ENCODE measurements around the gene RPL35. TPM values are rescaled to one million over a fixed set of nuclear protein-coding genes. Genes with fewer than 3 reads are reported as not detected.
A peak's percentile ranks its signal among the peaks of the same experiment; 100 is the strongest.

Gene RPL35
- total RNA-seq, 1 donor from 2014 or later, result 3,310 TPM

DNA sequence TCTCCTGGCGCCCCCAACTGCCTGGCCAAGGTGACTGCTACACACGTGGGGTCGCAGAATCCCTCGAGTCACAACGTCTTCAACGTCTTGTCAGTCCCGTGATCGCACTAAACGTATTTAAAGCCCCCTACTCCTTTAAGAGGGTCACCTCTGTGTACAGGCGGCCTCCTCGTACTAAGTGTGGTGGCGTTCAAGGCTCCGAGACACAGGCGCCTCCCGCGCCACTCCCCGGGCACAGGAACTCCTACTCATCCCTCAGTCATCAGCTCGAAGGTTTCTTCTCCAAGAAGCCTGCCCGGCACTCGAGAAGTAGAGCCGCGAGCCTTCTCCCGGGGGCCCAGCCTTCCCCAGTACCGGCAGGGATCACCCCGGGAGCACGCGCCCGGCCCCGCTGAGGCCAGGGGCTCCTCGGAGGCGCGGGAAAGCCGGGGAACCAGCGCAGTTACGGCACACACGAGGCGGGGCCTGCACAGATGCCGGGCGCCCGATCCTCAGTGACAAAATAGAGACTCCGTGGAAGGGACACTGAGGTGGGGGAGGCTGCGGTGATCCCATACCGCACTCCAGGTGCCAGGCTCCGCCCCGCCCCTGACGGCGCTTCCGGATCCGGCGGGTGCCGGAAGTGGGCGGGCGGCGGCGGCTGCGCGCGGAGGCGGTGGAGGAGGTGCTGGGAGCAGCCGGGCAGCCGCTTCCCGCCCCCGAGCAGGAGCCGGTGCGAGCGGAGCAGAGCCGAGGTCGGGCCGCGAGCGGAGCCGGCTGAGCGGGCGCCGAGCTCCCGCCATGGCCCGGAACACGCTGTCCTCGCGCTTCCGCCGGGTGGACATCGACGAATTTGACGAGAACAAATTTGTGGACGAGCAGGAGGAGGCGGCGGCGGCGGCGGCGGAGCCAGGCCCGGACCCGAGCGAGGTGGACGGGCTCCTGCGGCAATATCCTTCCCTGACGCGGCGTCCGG, 7.0 kb upstream of the RPL35 start:
- Histone ChIP-seq H3K4me3 (ENCODE audit: low read depth, low read length) (peak overlapping the region; percentile 97), H3K27me3 (ENCODE audit: control insufficient read depth, insufficient read depth, low read length) (no peaks in the 10 kb centered on the region), H3K36me3 (ENCODE audit: control insufficient read depth, insufficient read depth, low read length) (peaks cover 2% of the 10 kb centered on the region)
- DNase-seq (ENCODE audit: low read depth), result no peak
- TF ChIP-seq, protein P1, sequence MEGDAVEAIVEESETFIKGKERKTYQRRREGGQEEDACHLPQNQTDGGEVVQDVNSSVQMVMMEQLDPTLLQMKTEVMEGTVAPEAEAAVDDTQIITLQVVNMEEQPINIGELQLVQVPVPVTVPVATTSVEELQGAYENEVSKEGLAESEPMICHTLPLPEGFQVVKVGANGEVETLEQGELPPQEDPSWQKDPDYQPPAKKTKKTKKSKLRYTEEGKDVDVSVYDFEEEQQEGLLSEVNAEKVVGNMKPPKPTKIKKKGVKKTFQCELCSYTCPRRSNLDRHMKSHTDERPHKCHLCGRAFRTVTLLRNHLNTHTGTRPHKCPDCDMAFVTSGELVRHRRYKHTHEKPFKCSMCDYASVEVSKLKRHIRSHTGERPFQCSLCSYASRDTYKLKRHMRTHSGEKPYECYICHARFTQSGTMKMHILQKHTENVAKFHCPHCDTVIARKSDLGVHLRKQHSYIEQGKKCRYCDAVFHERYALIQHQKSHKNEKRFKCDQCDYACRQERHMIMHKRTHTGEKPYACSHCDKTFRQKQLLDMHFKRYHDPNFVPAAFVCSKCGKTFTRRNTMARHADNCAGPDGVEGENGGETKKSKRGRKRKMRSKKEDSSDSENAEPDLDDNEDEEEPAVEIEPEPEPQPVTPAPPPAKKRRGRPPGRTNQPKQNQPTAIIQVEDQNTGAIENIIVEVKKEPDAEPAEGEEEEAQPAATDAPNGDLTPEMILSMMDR (IDR thresholded peaks at IDR 0.05; ENCODE audit: insufficient read depth, low read length, poor library complexity, severe bottlenecking), result peak; percentile 33

DNA sequence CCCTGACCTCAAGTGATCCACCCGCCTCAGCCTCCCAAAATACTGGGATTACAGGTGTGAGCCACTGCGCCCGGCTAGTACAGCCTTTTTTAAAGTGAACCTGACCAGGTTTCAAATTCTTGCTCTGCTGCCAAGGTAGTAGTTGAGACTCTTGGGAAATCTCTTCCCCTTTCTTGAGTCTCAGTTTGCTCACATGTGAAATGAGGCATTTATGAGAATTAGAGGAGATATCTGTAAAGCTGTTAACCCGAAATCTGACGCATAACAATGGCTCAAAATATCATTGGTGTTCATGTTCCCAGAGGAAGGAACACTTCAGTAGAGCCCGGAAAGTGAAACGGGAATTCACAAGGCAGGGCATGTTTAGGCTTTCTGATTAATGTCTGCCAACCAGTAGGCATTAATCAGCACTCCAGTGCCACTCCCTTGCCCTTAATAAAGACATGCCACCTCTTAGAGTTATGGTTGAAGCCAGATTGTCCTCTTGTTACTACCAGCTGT, 1.7 kb upstream of the RPL35 start:
- DNase-seq (ENCODE audit: low read depth), result no peak
- peaks cover 4% of the 10 kb centered on the region for H3K36me3 ChIP-seq (ENCODE audit: control insufficient read depth, insufficient read depth, low read length)

DNA sequence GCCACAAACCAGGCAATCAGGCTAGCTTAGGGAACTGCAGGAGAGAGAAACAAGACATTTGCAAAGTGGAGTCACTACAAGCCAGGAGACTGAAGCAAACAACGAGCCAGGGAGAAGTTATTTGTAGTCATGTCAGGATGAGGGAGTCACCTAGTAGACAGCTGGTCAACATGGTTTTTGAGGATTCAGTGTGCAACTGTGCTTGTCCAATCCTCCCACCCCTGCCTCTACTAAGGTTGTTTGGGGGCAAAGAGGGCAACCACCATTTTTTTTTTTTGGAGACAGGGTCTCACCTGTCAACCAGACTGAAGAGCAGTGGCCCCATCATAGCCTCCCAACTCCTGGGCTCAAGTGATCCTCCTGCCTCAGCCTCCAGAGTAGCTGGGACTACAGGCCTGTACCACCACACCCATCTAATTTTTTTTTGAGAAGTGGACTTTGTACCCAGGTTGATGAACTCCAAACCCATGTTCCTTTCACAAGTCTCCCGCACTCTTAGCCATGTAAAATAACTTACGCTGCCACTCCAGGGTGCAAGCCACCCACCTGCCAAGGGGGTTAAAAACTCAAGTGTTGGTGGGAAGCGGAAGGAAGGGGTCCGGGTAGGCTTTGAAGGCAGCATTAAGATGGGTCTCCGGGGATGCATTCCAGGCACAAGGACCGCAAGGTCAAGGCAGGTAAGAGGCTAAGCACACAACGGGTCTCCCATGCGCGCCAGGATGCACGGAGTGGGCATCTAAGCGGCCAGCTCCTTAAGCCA, 995 bp downstream of the RPL35 start:
- Histone ChIP-seq H3K4me3 (ENCODE audit: low read depth, low read length) (peak overlapping the region; percentile 96), H3K27me3 (ENCODE audit: control insufficient read depth, insufficient read depth, low read length) (no peaks in the 10 kb centered on the region), H3K36me3 (ENCODE audit: control insufficient read depth, insufficient read depth, low read length) (peaks cover 5% of the 10 kb centered on the region)
- no peak for DNase-seq (ENCODE audit: low read depth)
- TF ChIP-seq, protein P1 (IDR thresholded peaks at IDR 0.05; ENCODE audit: insufficient read depth, low read length, poor library complexity, severe bottlenecking), result no peak

More for the DNA sequence above, 1.7 kb upstream of the RPL35 start:
- TF ChIP-seq, protein P1 (IDR thresholded peaks at IDR 0.05; ENCODE audit: insufficient read depth, low read length, poor library complexity, severe bottlenecking), result no peak
- Histone ChIP-seq H3K27me3 (ENCODE audit: control insufficient read depth, insufficient read depth, low read length) (no peaks in the 10 kb centered on the region), H3K4me3 (ENCODE audit: low read depth, low read length) (no peak overlapping the region)

DNA sequence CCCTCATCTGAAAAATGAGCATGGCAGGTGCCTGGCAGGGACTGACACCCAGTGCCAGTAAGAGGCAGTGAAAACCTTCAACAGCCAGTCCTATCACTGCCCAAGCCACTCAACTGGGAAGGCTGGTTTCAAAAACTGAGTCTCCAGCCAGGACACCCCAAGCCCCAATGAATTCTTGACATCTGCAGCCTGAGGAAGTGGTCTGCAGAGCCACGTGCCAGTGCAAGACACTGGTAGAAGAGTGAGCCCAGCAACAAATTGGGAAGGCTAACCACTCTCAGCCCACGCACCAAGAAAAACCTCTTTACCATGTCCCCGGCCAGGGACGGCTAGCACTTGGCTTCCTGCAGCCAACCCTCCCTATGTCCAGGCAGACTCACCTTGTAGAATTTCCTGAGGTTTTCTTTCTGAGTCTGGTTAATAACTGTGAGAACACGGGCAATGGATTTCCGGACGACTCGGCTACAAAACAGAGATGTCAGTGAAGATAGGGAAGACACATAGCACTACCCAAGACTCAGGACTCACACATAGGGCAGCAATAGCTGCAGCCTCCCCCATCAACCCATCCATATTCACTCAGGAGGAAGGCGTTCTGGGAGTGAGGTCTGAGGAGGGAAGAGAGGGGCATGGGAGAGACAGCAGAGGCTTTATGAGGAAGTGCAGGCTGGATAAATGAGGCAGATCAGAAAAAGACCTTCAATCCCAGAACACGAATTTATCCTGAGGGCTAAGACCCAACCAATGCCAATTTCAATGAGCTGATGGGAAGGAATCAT, 1.8 kb downstream of the RPL35 start:
- H3K36me3 ChIP-seq (ENCODE audit: control insufficient read depth, insufficient read depth, low read length), result peaks cover 5% of the 10 kb centered on the region
- TF ChIP-seq, protein P1 (IDR thresholded peaks at IDR 0.05; ENCODE audit: insufficient read depth, low read length, poor library complexity, severe bottlenecking), result no peak
- no peak for DNase-seq (ENCODE audit: low read depth)
- H3K4me3 ChIP-seq (ENCODE audit: low read depth, low read length), result peak overlapping the region; percentile 96
- no peaks in the 10 kb centered on the region for H3K27me3 ChIP-seq (ENCODE audit: control insufficient read depth, insufficient read depth, low read length)

DNA sequence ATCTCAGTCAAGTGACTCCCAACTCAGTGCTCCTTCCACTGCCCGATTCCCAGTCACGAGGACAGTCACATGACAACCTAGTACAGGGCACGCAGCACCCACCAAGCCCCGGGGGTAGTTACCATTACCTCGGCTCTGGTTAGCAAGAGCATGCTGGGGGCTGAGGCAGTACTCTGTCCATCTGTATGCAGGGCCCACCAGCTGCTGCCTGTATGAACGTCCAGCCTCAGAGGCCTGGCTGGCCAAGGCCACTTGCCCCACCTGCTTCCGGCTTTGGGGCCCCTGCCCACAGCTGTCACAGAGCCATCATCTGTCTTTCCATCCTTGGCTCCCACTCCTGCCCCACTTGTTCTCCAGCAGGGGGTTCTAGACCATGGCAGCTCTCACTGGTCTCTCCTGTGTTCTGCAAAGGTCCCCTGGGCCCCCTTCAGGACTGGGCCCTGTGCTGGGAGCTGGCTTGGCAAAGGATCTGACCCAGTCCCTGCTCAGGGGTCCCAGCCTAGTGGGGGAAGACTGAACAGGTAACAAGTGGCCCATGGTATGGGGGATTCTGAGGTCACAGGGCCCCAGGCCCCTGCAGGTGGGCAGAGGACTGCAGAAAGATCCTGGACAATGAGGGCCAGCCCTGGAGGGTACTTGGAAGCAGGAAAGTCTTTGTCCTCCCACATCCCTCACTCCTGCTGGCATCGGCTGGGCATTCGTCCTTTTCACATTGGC, 3.3 kb downstream of the RPL35 start:
- TF ChIP-seq, protein P1 (IDR thresholded peaks at IDR 0.05; ENCODE audit: insufficient read depth, low read length, poor library complexity, severe bottlenecking), result no peak
- Histone ChIP-seq H3K36me3 (ENCODE audit: control insufficient read depth, insufficient read depth, low read length) (peaks cover 5% of the 10 kb centered on the region), H3K27me3 (ENCODE audit: control insufficient read depth, insufficient read depth, low read length) (no peaks in the 10 kb centered on the region), H3K4me3 (ENCODE audit: low read depth, low read length) (no peak overlapping the region)
- DNase-seq (ENCODE audit: low read depth), result no peak
